ENCODE measurements around the gene PRPF18.

DNA sequence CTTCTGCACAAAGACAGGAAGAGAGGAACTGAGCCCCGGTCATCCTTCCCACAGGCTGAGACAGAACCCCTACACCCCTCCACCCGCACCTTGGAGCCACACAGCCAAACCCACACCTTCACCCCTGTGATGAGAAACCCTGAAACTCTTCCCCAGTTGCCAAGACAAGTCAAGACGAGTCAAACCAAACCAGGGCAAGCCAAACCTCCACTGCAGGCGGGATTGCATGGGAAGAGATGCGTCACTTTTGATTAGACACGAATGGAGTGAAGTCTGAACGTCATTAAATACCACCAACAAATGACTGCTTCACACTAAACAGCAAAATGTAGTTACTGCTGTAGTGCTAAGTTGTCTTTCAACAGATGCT, 73.8 kb downstream of the PRPF18 start:
- TF ChIP-seq, protein P1, sequence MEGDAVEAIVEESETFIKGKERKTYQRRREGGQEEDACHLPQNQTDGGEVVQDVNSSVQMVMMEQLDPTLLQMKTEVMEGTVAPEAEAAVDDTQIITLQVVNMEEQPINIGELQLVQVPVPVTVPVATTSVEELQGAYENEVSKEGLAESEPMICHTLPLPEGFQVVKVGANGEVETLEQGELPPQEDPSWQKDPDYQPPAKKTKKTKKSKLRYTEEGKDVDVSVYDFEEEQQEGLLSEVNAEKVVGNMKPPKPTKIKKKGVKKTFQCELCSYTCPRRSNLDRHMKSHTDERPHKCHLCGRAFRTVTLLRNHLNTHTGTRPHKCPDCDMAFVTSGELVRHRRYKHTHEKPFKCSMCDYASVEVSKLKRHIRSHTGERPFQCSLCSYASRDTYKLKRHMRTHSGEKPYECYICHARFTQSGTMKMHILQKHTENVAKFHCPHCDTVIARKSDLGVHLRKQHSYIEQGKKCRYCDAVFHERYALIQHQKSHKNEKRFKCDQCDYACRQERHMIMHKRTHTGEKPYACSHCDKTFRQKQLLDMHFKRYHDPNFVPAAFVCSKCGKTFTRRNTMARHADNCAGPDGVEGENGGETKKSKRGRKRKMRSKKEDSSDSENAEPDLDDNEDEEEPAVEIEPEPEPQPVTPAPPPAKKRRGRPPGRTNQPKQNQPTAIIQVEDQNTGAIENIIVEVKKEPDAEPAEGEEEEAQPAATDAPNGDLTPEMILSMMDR (IDR thresholded peaks at IDR 0.05) = no peak
- TF ChIP-seq POLR2A (IDR thresholded peaks at IDR 0.05) (no peak), EP300 (IDR thresholded peaks at IDR 0.05) (no peak)

All from stomach (tissue), 4 donors.